MM.1S (cell line): ENCODE measurements around the gene DPP10.

Experiments used
- DNase-seq: peaks from one replicate; pipeline ENCODE4 v3.0.0-alpha.2; 2015
- H2AFZ ChIP-seq: fragments of 300-600 bp; sonication (generic); 2 replicates; pipeline ENCODE4 v1.6.0; 2016; ENCODE audit warnings: antibody characterized with exemption, low read length
- H3F3A ChIP-seq: fragments of 300-600 bp; sonication (generic); 2 replicates; pipeline ENCODE4 v1.6.1; 2016; ENCODE audit warnings: mild to moderate bottlenecking, antibody characterized with exemption, low read length, moderate library complexity, mixed read lengths; ENCODE audit not compliant: insufficient read depth
- H3K27ac ChIP-seq: fragments of 300-600 bp; sonication (generic); 2 replicates; pipeline ENCODE4 v1.5.1; 2016; ENCODE audit warnings: mild to moderate bottlenecking, low read length
- H3K27me3 ChIP-seq: fragments of 300-600 bp; sonication (generic); replicated peaks from 2 replicates; pipeline ENCODE4 v1.6.0; 2016; ENCODE audit warnings: low read length; ENCODE audit not compliant: insufficient read depth
- H3K36me3 ChIP-seq: fragments of 300-600 bp; sonication (generic); replicated peaks from 2 replicates; pipeline ENCODE4 v1.6.1; 2016; ENCODE audit warnings: mild to moderate bottlenecking, low read length, mixed read lengths; ENCODE audit not compliant: insufficient read depth
- H3K4me1 ChIP-seq: fragments of 300-600 bp; sonication (generic); 2 replicates; pipeline ENCODE4 v1.6.1; 2016; ENCODE audit warnings: low read length, mixed read lengths
- H3K4me2 ChIP-seq: fragments of 300-600 bp; sonication (generic); 2 replicates; pipeline ENCODE4 v1.6.0; 2016; ENCODE audit warnings: low read depth, low read length
- H3K4me3 ChIP-seq: fragments of 300-600 bp; sonication (generic); 2 replicates; pipeline ENCODE4 v1.5.1; 2016; ENCODE audit warnings: low read length, mixed read lengths
- H3K79me2 ChIP-seq: fragments of 300-600 bp; sonication (generic); 2 replicates; pipeline ENCODE4 v1.6.1; 2016; ENCODE audit warnings: mixed run types, low read length, mixed read lengths
- H3K9ac ChIP-seq: fragments of 300-600 bp; sonication (generic); 2 replicates; pipeline ENCODE4 v1.6.1; 2016; ENCODE audit warnings: low read length, mixed read lengths
- H3K9me2 ChIP-seq: fragments of 300-600 bp; sonication (generic); replicated peaks from 2 replicates; pipeline ENCODE4 v1.6.1; 2016; ENCODE audit warnings: mild to moderate bottlenecking, low read length, mixed read lengths; ENCODE audit not compliant: insufficient read depth
- H3K9me3 ChIP-seq: fragments of 300-600 bp; sonication (generic); replicated peaks from 2 replicates; pipeline ENCODE4 v1.6.1; 2016; ENCODE audit warnings: mild to moderate bottlenecking, low read length, mixed read lengths; ENCODE audit not compliant: insufficient read depth
- H4K20me1 ChIP-seq: fragments of 300-600 bp; sonication (generic); 2 replicates; pipeline ENCODE4 v1.6.1; 2016; ENCODE audit warnings: mild to moderate bottlenecking, low read length, moderate library complexity, mixed read lengths; ENCODE audit not compliant: insufficient read depth
- EZH2 ChIP-seq: fragments of 300-600 bp; sonication (generic); optimal IDR thresholded peaks from 2 replicates; pipeline ENCODE3; 2017; ENCODE audit warnings: low read depth, mild to moderate bottlenecking, antibody characterized with exemption, low read length, mixed read lengths
- EZH2phosphoT487 ChIP-seq: fragments of 300-600 bp; sonication (generic); IDR thresholded peaks from 2 replicates; pipeline ENCODE4 v1.6.1; 2018; ENCODE audit warnings: antibody characterized with exemption, low read length
- TF ChIP-seq, protein P1 (sequence below): fragments of 300-600 bp; sonication (generic); IDR thresholded peaks from 2 replicates; pipeline ENCODE4 v1.5.1; 2016; ENCODE audit warnings: antibody characterized with exemption, low read length, mixed read lengths

Gene DPP10

GRCh38 chr2:114442510-114442909, at the start of gene DPP10:
DPP10 (plus strand) TSS chr2:114442641.
- H3K4me1 ChIP-seq = no peaks in the 10 kb centered on the region
- H3K27ac ChIP-seq = no peak within 1 kb of the TSS
- H3K79me2 ChIP-seq = no peaks in the 10 kb centered on the region
- H3K4me2 ChIP-seq = no peak within 1 kb of the TSS
- H4K20me1 ChIP-seq = no peaks in the 10 kb centered on the region
- H3K9me3 ChIP-seq = no peaks in the 10 kb centered on the region
- no peak within 1 kb of the TSS for H3K9ac ChIP-seq
- H3F3A ChIP-seq = no peaks in the 10 kb centered on the region
- no peak within 1 kb of the TSS for H3K4me3 ChIP-seq
- DNase-seq = peak; percentile 53
- no peak within 1 kb of the TSS for H2AFZ ChIP-seq
- TF ChIP-seq EZH2phosphoT487 (no peak), EZH2 (no peak)
- TF ChIP-seq, protein P1, sequence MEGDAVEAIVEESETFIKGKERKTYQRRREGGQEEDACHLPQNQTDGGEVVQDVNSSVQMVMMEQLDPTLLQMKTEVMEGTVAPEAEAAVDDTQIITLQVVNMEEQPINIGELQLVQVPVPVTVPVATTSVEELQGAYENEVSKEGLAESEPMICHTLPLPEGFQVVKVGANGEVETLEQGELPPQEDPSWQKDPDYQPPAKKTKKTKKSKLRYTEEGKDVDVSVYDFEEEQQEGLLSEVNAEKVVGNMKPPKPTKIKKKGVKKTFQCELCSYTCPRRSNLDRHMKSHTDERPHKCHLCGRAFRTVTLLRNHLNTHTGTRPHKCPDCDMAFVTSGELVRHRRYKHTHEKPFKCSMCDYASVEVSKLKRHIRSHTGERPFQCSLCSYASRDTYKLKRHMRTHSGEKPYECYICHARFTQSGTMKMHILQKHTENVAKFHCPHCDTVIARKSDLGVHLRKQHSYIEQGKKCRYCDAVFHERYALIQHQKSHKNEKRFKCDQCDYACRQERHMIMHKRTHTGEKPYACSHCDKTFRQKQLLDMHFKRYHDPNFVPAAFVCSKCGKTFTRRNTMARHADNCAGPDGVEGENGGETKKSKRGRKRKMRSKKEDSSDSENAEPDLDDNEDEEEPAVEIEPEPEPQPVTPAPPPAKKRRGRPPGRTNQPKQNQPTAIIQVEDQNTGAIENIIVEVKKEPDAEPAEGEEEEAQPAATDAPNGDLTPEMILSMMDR = no peak
- no peaks in the 10 kb centered on the region for H3K36me3 ChIP-seq
- H3K9me2 ChIP-seq = no peaks in the 10 kb centered on the region
- H3K27me3 ChIP-seq = no peaks in the 10 kb centered on the region

- no peak overlapping the region for H2AFZ ChIP-seq
- no peaks in the 10 kb centered on the region for H4K20me1 ChIP-seq
- peak; percentile 71 for DNase-seq
- no peaks in the 10 kb centered on the region for H3K36me3 ChIP-seq
- peaks cover 3% of the 10 kb centered on the region; the same call in 1 of the 2 replicates for H3F3A ChIP-seq
- H3K9me2 ChIP-seq = no peaks in the 10 kb centered on the region
- no peaks in the 10 kb centered on the region for H3K79me2 ChIP-seq
- TF ChIP-seq EZH2phosphoT487 = no peak
- TF ChIP-seq, protein P1 = no peak
- TF ChIP-seq EZH2 = no peak
- no peak overlapping the region for H3K27ac ChIP-seq
- H3K9me3 ChIP-seq = no peaks in the 10 kb centered on the region
- no peak overlapping the region for H3K9ac ChIP-seq
- H3K4me3 ChIP-seq = no peak overlapping the region
- no peaks in the 10 kb centered on the region for H3K27me3 ChIP-seq
- H3K4me2 ChIP-seq = peak overlapping the region; percentile 35; the same call in 1 of the 2 replicates
- H3K4me1 ChIP-seq = peaks cover 10% of the 10 kb centered on the region
These were observed 41.6 kb upstream of the DPP10 start for GRCh38 chr2:114400890-114401289.

- H3K79me2 ChIP-seq = no peaks in the 10 kb centered on the region
- no peaks in the 10 kb centered on the region for H3K27me3 ChIP-seq
- H3K4me1 ChIP-seq = peaks cover 10% of the 10 kb centered on the region
- no peak overlapping the region for H3K9ac ChIP-seq
- no peaks in the 10 kb centered on the region for H3K36me3 ChIP-seq
- H3K4me3 ChIP-seq = no peak overlapping the region
- H3F3A ChIP-seq = peaks cover 3% of the 10 kb centered on the region; the same call in 1 of the 2 replicates
- H3K4me2 ChIP-seq = no peak overlapping the region
- no peak for TF ChIP-seq EZH2phosphoT487
- no peak for TF ChIP-seq EZH2
- TF ChIP-seq, protein P1 = no peak
- no peak overlapping the region for H3K27ac ChIP-seq
- no peaks in the 10 kb centered on the region for H3K9me2 ChIP-seq
- no peaks in the 10 kb centered on the region for H3K9me3 ChIP-seq
- no peak overlapping the region for H2AFZ ChIP-seq
- no peak for DNase-seq
- H4K20me1 ChIP-seq = no peaks in the 10 kb centered on the region
These were observed 37.0 kb upstream of the DPP10 start for GRCh38 chr2:114405247-114406116.
